CD8-positive, alpha-beta memory T cell (primary cell): Measurements from ENCODE around the gene CPTP. TPM values are rescaled to one million over a fixed set of nuclear protein-coding genes. Genes with fewer than 3 reads are reported as not detected.

ENCODE experiments used
- CTCF ChIA-PET: fragments of 350-600 bp; sonication (Branson Sonifier 250); formaldehyde crosslinking; loops from one replicate; lab custom pipeline; 2021; ENCODE audit warnings: antibody characterized with exemption; lab: Charles Lee
- POLR2A ChIA-PET: fragments of 350-600 bp; sonication (Branson Sonifier 250); formaldehyde crosslinking; loops from one replicate; lab custom pipeline; 2021; ENCODE audit warnings: antibody characterized with exemption; lab: Charles Lee
- DNase-seq, 5 donors: peaks; one replicate each; pipeline versions ENCODE4 v3.0.0 to v3.0.0-alpha.2; 2020 to 2022; ENCODE audit warnings: mixed read lengths in 1 of 5
- H3K27ac ChIP-seq: one replicate; pipeline ENCODE4 v1.7.0; 2013; ENCODE audit warnings: low read depth, mild to moderate bottlenecking, low read length, moderate library complexity
- H3K27me3 ChIP-seq: 2 replicates; pipeline ENCODE4 v1.7.0; 2013; ENCODE audit warnings: low read length, mild to moderate bottlenecking; ENCODE audit not compliant: insufficient read depth, poor library complexity, severe bottlenecking
- H3K36me3 ChIP-seq: 2 replicates; pipeline ENCODE4 v1.7.0; 2013; ENCODE audit warnings: mild to moderate bottlenecking, low read length, moderate library complexity; ENCODE audit not compliant: insufficient read depth
- H3K4me1 ChIP-seq: 2 replicates; pipeline ENCODE4 v1.7.0; 2013; ENCODE audit warnings: mild to moderate bottlenecking, low read length, moderate library complexity; ENCODE audit not compliant: insufficient read depth
- H3K4me3 ChIP-seq: 2 replicates; pipeline ENCODE4 v1.7.0; 2013; ENCODE audit warnings: mild to moderate bottlenecking, low read length
- H3K9me3 ChIP-seq: 2 replicates; pipeline ENCODE4 v1.7.0; 2013; ENCODE audit warnings: mild to moderate bottlenecking, low read length
- H3K27ac Mint-ChIP-seq, 8 donors: one replicate each; pipeline ENCODE4 v1.8.0; 2020 to 2021; ENCODE audit warnings: mixed read lengths in 8 of 8, mild to moderate bottlenecking in 6 of 8, inconsistent platforms in 3 of 8, moderate library complexity in 3 of 8
- H3K27me3 Mint-ChIP-seq, 2 donors: one replicate each; pipeline ENCODE4 v1.8.0; 2020 to 2021; ENCODE audit warnings: mixed read lengths in 2 of 2, mild to moderate bottlenecking in 1 of 2, moderate library complexity in 1 of 2
- H3K36me3 Mint-ChIP-seq, 3 donors: one replicate each; pipeline ENCODE4 v1.8.0; 2020 to 2021; ENCODE audit warnings: mixed read lengths in 3 of 3, inconsistent platforms in 1 of 3, mild to moderate bottlenecking in 1 of 3
- H3K4me1 Mint-ChIP-seq, 3 donors: one replicate each; pipeline ENCODE4 v1.8.0; 2020 to 2021; ENCODE audit warnings: mixed read lengths in 3 of 3, inconsistent platforms in 1 of 3, mild to moderate bottlenecking in 1 of 3
- H3K4me3 Mint-ChIP-seq, 7 donors: one replicate each; pipeline ENCODE4 v1.8.0; 2020 to 2021; ENCODE audit warnings: mixed read lengths in 7 of 7, mild to moderate bottlenecking in 6 of 7, moderate library complexity in 4 of 7, inconsistent platforms in 2 of 7
- H3K9me3 Mint-ChIP-seq, 5 donors: one replicate each; pipeline ENCODE4 v1.8.0; 2020 to 2022; ENCODE audit warnings: mixed read lengths in 5 of 5, mild to moderate bottlenecking in 3 of 5, moderate library complexity in 2 of 5, inconsistent platforms in 1 of 5
- polyA plus RNA-seq: library from polyadenylated mRNA; unstranded; fragments of 300-500 nt; fragmentation: Illumina TruSeq; gene quantifications from one replicate; pipeline ENCODE4 v1.2.3, GENCODE V29; 2021
- total RNA-seq, 2 experiments: library from RNA; stranded (reverse); gene quantifications; one replicate each; pipeline ENCODE4 v1.2.3, GENCODE V29; 2021

CPTP gene
- total and polyA plus RNA-seq, 3 experiments from 2014 or later, result 17.6 to 23.6 (median 18.3) TPM

DNA sequence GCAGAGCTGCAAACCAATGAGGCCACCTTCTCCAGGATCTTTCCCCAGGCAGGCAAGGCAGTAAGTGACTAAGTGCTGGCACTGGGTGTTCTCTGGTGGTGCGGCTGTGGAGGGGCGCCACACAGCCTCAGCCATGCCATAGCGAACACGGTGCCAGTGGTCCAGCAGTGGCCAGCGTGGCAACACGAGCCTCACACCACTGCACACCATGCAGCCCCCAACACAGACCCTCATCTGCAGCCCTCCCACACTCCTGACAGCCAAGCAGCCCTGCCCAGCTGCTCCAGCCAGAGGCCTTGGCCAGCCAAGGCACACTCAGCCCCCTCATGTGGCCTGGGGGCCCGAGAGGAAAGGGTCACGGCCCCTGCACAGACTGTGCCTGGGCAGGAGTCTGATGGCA is 3.1 kb upstream of the CPTP start:
- ChIA-PET POLR2A (no interaction called here), CTCF (no interaction called here)
- Histone ChIP-seq H3K27ac (no peak overlapping the region), H3K27me3 (no peaks in the 10 kb centered on the region), H3K4me3 (no peak overlapping the region), H3K9me3 (no peaks in the 10 kb centered on the region), H3K36me3 (peaks cover 7% of the 10 kb centered on the region), H3K4me1 (peaks cover 30% of the 10 kb centered on the region)
- H3K4me1 Mint-ChIP-seq, result peaks cover 29 to 53% (median 37%) of the 10 kb centered on the region in 3 donors
- peak overlapping the region in 1 of 7 donors; percentile 47 for H3K4me3 Mint-ChIP-seq
- H3K27me3 Mint-ChIP-seq, result no peaks in the 10 kb centered on the region
- peaks cover 0 to 41% (median 2%) of the 10 kb centered on the region in 3 donors for H3K36me3 Mint-ChIP-seq
- H3K27ac Mint-ChIP-seq, result peak overlapping the region in 3 of 8 donors; percentile 66 to 83 (median 79)
- H3K9me3 Mint-ChIP-seq, result no peaks in the 10 kb centered on the region
- no peak for DNase-seq

DNA sequence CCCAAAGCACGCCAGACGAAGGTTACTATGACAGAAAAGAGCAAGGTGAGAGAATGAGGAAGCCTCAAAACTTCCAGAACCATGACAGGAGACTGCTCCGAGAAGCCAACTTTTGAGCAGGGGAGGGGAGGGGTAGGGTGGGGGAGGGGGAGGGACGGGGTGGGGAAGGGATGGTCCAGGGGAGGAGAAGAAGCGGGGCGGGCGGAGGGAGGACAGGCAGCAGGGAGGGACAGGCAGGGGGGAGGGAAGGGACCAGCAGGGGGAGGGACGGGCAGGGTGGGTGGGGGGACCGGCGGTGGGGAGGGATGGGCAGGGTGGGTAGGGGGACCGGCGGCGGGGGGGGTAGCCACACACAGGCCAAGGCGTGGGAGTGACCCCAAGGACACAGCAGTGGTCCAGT is 2.2 kb upstream of the CPTP start:
- Histone ChIP-seq H3K27ac (no peak overlapping the region), H3K4me3 (no peak overlapping the region), H3K4me1 (peaks cover 32% of the 10 kb centered on the region), H3K9me3 (no peaks in the 10 kb centered on the region), H3K27me3 (no peaks in the 10 kb centered on the region), H3K36me3 (peaks cover 7% of the 10 kb centered on the region)
- peak overlapping the region in 6 of 8 donors; percentile 40 to 92 (median 74) for H3K27ac Mint-ChIP-seq
- peaks cover 0 to 42% (median 2%) of the 10 kb centered on the region in 3 donors for H3K36me3 Mint-ChIP-seq
- CTCF ChIA-PET, result no interaction called here
- H3K4me3 Mint-ChIP-seq, result peak overlapping the region; percentile 74 to 88 (median 77)
- H3K27me3 Mint-ChIP-seq, result no peaks in the 10 kb centered on the region
- DNase-seq, result no peak
- no peaks in the 10 kb centered on the region for H3K9me3 Mint-ChIP-seq
- H3K4me1 Mint-ChIP-seq, result peaks cover 27 to 58% (median 38%) of the 10 kb centered on the region in 3 donors
- POLR2A ChIA-PET, result no interaction called here

GRCh38 chr1:1322952-1323351 is 1.6 kb upstream of the CPTP start:
- peaks cover 32% of the 10 kb centered on the region for H3K4me1 ChIP-seq
- H3K4me3 ChIP-seq, result no peak overlapping the region
- peak overlapping the region in 5 of 8 donors; percentile 88 to 96 (median 89) for H3K27ac Mint-ChIP-seq
- CTCF ChIA-PET, result no interaction called here
- peaks cover 0 to 42% (median 2%) of the 10 kb centered on the region in 3 donors for H3K36me3 Mint-ChIP-seq
- H3K27ac ChIP-seq, result no peak overlapping the region
- POLR2A ChIA-PET, result no interaction called here
- no peaks in the 10 kb centered on the region for H3K9me3 ChIP-seq
- no peaks in the 10 kb centered on the region for H3K9me3 Mint-ChIP-seq
- no peaks in the 10 kb centered on the region for H3K27me3 ChIP-seq
- peaks cover 7% of the 10 kb centered on the region for H3K36me3 ChIP-seq
- no peaks in the 10 kb centered on the region for H3K27me3 Mint-ChIP-seq
- H3K4me1 Mint-ChIP-seq, result peaks cover 27 to 58% (median 37%) of the 10 kb centered on the region in 3 donors
- DNase-seq, result no peak
- peak overlapping the region; percentile 84 to 97 (median 89) for H3K4me3 Mint-ChIP-seq

DNA sequence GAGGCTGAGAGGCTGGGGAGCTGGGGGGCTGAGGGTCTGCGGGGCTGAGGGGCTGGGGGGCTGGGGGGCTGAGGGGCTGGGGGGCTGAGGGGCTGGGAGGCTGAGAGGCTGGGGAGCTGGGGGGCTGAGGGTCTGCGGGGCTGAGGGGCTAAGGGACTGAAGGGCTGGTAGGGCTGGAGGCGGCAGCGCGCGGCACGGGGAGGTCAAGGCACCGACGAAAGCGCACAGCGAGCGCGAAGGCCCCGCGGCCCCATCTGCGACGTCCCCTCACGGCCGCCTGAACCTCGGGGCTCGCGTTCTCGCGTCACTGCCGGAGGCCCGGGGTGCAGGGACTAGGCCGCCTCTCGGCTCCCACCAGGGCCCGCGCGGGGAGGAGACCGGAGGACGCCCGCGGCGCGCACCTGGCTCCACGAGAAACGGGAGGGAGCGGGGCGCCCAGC is 498 bp upstream of the CPTP start:
- DNase-seq, result no peak
- CTCF ChIA-PET, result no interaction called here
- no peaks in the 10 kb centered on the region for H3K9me3 Mint-ChIP-seq
- H3K36me3 ChIP-seq, result peaks cover 5% of the 10 kb centered on the region
- peak overlapping the region in 2 of 8 donors; percentile 87 to 89 for H3K27ac Mint-ChIP-seq
- H3K4me1 Mint-ChIP-seq, result peaks cover 27 to 57% (median 37%) of the 10 kb centered on the region in 3 donors
- peak overlapping the region; percentile 49 for H3K4me3 ChIP-seq
- peaks cover 0 to 35% (median 2%) of the 10 kb centered on the region in 3 donors for H3K36me3 Mint-ChIP-seq
- H3K9me3 ChIP-seq, result no peaks in the 10 kb centered on the region
- POLR2A ChIA-PET, result no interaction called here
- peak overlapping the region; percentile 79 for H3K27ac ChIP-seq
- no peaks in the 10 kb centered on the region for H3K27me3 Mint-ChIP-seq
- H3K4me3 Mint-ChIP-seq, result peak overlapping the region; percentile 48 to 94 (median 87)
- peaks cover 32% of the 10 kb centered on the region for H3K4me1 ChIP-seq
- no peaks in the 10 kb centered on the region for H3K27me3 ChIP-seq

DNA sequence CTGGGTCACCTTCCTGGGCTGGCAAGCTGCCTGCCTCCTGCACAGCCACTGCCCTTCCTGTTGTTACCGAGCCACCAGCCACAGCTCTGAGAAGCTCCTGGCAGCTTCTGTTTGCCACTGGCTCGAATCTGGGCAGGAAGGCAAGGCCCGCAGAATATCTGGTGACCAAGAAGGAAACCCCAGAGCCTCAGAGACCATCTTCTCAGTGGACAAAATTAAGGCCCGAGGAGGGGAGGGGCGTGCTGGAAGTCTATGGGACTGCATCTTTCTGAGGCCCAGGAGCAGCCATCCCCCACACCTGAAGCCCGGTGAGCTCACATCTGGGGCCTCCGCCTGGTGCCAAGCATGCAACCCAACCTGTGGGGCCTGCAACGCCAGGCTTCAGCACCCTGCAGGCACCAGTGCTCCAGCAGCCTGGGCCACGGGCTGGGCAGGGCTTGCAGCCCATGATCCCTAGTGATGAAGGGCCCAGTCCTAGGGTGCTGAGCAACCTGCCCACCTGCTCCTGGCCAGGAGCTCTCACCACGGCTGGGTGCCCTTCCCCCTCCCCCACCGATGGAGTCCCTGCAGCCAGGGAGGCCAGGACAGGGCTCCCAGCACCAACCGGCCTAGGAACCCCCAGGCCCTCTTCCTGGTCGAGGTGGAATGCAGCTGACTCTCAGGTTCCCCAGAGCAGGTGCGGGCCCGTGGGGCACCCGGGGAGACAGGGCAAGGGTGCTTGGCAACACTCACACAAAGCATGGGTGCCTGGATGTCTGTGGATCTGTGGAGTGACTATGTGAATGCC is 879 bp downstream of the CPTP start:
- Histone ChIP-seq H3K36me3 (no peaks in the 10 kb centered on the region), H3K4me3 (peak overlapping the region; percentile 69), H3K4me1 (peaks cover 32% of the 10 kb centered on the region), H3K9me3 (no peaks in the 10 kb centered on the region), H3K27ac (peak overlapping the region; percentile 79), H3K27me3 (no peaks in the 10 kb centered on the region)
- Mint-ChIP-seq H3K27me3 (no peaks in the 10 kb centered on the region), H3K27ac (peak overlapping the region in 7 of 8 donors; percentile 11 to 87 (median 58)), H3K36me3 (peaks cover 0 to 22% (median 0%) of the 10 kb centered on the region in 3 donors), H3K4me1 (peaks cover 21 to 47% (median 33%) of the 10 kb centered on the region in 3 donors), H3K9me3 (no peaks in the 10 kb centered on the region), H3K4me3 (peak overlapping the region; percentile 66 to 92 (median 78))
- CTCF ChIA-PET, result interaction anchor here (1.0 kb wide), 2 partner anchors 16 to 203 kb away, joined by 3 to 4 read pairs; no protein-coding TSS in a partner anchor
- POLR2A ChIA-PET, result interaction anchor here (0.7 kb wide), 1 partner anchor 85 kb away, joined by 4 read pairs; no protein-coding TSS in a partner anchor
- peak in 1 of 5 donors; percentile 50 for DNase-seq

- H3K27ac ChIP-seq, result no peak overlapping the region
- H3K36me3 ChIP-seq, result no peaks in the 10 kb centered on the region
- no peaks in the 10 kb centered on the region for H3K9me3 Mint-ChIP-seq
- no peak for DNase-seq
- H3K4me3 Mint-ChIP-seq, result peak overlapping the region; percentile 40 to 89 (median 54)
- no peaks in the 10 kb centered on the region for H3K27me3 ChIP-seq
- H3K36me3 Mint-ChIP-seq, result peaks cover 0 to 20% (median 0%) of the 10 kb centered on the region in 3 donors
- H3K9me3 ChIP-seq, result no peaks in the 10 kb centered on the region
- H3K4me1 Mint-ChIP-seq, result peaks cover 21 to 46% (median 33%) of the 10 kb centered on the region in 3 donors
- no peaks in the 10 kb centered on the region for H3K27me3 Mint-ChIP-seq
- H3K27ac Mint-ChIP-seq, result peak overlapping the region in 6 of 8 donors; percentile 21 to 83 (median 26)
- peaks cover 32% of the 10 kb centered on the region for H3K4me1 ChIP-seq
- CTCF ChIA-PET, result interaction anchor here (1.0 kb wide), 1 partner anchor 204 kb away, joined by 4 read pairs; no protein-coding TSS in a partner anchor
- POLR2A ChIA-PET, result interaction anchor here (0.7 kb wide), 1 partner anchor 86 kb away, joined by 4 read pairs; no protein-coding TSS in a partner anchor
- H3K4me3 ChIP-seq, result peak overlapping the region; percentile 69
These were observed 1.5 kb downstream of the CPTP start for GRCh38 chr1:1326075-1326605.

GRCh38 chr1:1327291-1327690 is 2.7 kb downstream of the CPTP start:
- Histone ChIP-seq H3K4me1 (peaks cover 27% of the 10 kb centered on the region), H3K27ac (no peak overlapping the region), H3K9me3 (no peaks in the 10 kb centered on the region), H3K27me3 (no peaks in the 10 kb centered on the region), H3K36me3 (no peaks in the 10 kb centered on the region), H3K4me3 (no peak overlapping the region)
- Mint-ChIP-seq H3K4me3 (peak overlapping the region in 2 of 7 donors; percentile 17 to 37), H3K4me1 (peaks cover 17 to 35% (median 29%) of the 10 kb centered on the region in 3 donors), H3K27ac (peak overlapping the region in 1 of 8 donors; percentile 47), H3K27me3 (no peaks in the 10 kb centered on the region), H3K36me3 (peaks cover 0 to 17% (median 0%) of the 10 kb centered on the region in 3 donors), H3K9me3 (no peaks in the 10 kb centered on the region)
- no peak for DNase-seq
- ChIA-PET POLR2A (no interaction called here), CTCF (no interaction called here)
